Measurements from ENCODE around the gene ABCC4.

DNA sequence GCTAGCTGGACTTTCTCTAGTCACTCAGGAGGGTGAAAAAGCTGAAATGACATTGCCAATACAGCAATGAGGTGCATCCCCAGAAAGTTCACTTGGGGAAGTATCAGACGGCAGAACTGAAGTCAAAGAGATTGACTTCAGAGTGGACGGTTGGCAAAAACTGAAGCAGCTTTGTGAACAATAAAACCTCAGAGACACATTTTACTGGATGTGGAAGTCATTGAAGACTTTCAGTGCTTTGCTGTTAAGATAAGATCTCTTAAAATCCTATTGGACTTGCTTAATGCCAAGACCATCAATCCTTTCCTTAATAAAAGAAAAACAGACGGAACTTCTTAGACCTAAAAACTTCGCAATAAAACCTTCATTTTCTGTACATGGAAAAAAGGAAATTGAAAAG lies 103.7 kb downstream of the ABCC4 start:
- TF ChIP-seq EZH2 (IDR thresholded peaks at IDR 0.05; ENCODE audit: borderline replicate concordance, insufficient read depth, low read length, poor library complexity, severe bottlenecking) (no peak), TAF1 (IDR thresholded peaks at IDR 0.05; ENCODE audit: low read depth) (no peak), RAD21 (conservative IDR thresholded peaks at IDR 0.05) (no peak), POLR2AphosphoS5 (IDR thresholded peaks at IDR 0.05) (no peak), EP300 (conservative IDR thresholded peaks at IDR 0.05; ENCODE audit: poor library complexity, severe bottlenecking) (no peak), MXI1 (conservative IDR thresholded peaks at IDR 0.05; ENCODE audit: poor library complexity, severe bottlenecking) (no peak), SMC3 (conservative IDR thresholded peaks at IDR 0.05; ENCODE audit: poor library complexity) (no peak)
- TF ChIP-seq, protein P1, sequence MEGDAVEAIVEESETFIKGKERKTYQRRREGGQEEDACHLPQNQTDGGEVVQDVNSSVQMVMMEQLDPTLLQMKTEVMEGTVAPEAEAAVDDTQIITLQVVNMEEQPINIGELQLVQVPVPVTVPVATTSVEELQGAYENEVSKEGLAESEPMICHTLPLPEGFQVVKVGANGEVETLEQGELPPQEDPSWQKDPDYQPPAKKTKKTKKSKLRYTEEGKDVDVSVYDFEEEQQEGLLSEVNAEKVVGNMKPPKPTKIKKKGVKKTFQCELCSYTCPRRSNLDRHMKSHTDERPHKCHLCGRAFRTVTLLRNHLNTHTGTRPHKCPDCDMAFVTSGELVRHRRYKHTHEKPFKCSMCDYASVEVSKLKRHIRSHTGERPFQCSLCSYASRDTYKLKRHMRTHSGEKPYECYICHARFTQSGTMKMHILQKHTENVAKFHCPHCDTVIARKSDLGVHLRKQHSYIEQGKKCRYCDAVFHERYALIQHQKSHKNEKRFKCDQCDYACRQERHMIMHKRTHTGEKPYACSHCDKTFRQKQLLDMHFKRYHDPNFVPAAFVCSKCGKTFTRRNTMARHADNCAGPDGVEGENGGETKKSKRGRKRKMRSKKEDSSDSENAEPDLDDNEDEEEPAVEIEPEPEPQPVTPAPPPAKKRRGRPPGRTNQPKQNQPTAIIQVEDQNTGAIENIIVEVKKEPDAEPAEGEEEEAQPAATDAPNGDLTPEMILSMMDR (IDR thresholded peaks at IDR 0.05; ENCODE audit: poor library complexity, severe bottlenecking), result no peak
- TF ChIP-seq, protein P2, sequence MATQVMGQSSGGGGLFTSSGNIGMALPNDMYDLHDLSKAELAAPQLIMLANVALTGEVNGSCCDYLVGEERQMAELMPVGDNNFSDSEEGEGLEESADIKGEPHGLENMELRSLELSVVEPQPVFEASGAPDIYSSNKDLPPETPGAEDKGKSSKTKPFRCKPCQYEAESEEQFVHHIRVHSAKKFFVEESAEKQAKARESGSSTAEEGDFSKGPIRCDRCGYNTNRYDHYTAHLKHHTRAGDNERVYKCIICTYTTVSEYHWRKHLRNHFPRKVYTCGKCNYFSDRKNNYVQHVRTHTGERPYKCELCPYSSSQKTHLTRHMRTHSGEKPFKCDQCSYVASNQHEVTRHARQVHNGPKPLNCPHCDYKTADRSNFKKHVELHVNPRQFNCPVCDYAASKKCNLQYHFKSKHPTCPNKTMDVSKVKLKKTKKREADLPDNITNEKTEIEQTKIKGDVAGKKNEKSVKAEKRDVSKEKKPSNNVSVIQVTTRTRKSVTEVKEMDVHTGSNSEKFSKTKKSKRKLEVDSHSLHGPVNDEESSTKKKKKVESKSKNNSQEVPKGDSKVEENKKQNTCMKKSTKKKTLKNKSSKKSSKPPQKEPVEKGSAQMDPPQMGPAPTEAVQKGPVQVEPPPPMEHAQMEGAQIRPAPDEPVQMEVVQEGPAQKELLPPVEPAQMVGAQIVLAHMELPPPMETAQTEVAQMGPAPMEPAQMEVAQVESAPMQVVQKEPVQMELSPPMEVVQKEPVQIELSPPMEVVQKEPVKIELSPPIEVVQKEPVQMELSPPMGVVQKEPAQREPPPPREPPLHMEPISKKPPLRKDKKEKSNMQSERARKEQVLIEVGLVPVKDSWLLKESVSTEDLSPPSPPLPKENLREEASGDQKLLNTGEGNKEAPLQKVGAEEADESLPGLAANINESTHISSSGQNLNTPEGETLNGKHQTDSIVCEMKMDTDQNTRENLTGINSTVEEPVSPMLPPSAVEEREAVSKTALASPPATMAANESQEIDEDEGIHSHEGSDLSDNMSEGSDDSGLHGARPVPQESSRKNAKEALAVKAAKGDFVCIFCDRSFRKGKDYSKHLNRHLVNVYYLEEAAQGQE (IDR thresholded peaks at IDR 0.05; ENCODE audit: borderline replicate concordance), result no peak

Measured in neural cell (in vitro differentiated cells).